Neural progenitor cell (in vitro differentiated cells): ENCODE measurements around the gene CES3.

Experiments used
- EZH2 ChIP-seq: fragments of 200-600 bp; sonication (generic); IDR thresholded peaks from 2 replicates; pipeline ENCODE4 v1.6.1; 2017; ENCODE audit warnings: antibody characterized with exemption, mild to moderate bottlenecking, moderate library complexity
- TF ChIP-seq, protein P1 (sequence below): fragments of 200-600 bp; sonication (generic); IDR thresholded peaks from 2 replicates; pipeline ENCODE4 v1.5.1; 2017; ENCODE audit warnings: antibody characterized with exemption, mild to moderate bottlenecking

DNA sequence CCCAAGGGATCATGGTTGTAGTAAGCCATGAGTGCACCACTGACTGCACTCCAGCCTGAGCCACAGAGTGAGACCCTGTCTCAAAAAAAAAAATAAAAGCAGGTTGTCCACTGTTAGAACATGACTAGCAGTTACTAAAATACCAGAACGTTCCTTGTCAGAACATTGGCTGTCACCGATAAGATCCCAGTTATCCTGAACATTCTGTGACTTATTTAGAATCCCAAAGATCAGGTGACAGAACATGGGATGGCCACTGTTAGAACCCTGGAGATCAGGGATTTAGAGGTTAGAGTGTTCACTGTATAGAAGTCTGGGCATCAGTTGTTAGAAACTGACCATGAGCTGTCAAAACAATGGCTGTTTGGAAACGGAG lies 35.9 kb downstream of the CES3 start:
- TF ChIP-seq, protein P1, sequence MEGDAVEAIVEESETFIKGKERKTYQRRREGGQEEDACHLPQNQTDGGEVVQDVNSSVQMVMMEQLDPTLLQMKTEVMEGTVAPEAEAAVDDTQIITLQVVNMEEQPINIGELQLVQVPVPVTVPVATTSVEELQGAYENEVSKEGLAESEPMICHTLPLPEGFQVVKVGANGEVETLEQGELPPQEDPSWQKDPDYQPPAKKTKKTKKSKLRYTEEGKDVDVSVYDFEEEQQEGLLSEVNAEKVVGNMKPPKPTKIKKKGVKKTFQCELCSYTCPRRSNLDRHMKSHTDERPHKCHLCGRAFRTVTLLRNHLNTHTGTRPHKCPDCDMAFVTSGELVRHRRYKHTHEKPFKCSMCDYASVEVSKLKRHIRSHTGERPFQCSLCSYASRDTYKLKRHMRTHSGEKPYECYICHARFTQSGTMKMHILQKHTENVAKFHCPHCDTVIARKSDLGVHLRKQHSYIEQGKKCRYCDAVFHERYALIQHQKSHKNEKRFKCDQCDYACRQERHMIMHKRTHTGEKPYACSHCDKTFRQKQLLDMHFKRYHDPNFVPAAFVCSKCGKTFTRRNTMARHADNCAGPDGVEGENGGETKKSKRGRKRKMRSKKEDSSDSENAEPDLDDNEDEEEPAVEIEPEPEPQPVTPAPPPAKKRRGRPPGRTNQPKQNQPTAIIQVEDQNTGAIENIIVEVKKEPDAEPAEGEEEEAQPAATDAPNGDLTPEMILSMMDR = no peak
- TF ChIP-seq EZH2 = no peak
